Endothelial cell of umbilical vein (primary cell): Measurements from ENCODE around the gene SHROOM4. TPM values are rescaled to one million over a fixed set of nuclear protein-coding genes. Genes with fewer than 3 reads are reported as not detected.

Experiments used
- BruUV-seq: library from RNA; stranded (reverse); fragments of 400-500 nt; replicated peaks from 2 replicates; lab custom pipeline; 2021; lab: Mats Ljungman, UMichigan
- CTCF ChIA-PET: fragments of 300-600, 350-600 bp; sonication (Branson Sonifier 250); formaldehyde crosslinking; loops from one replicate; lab custom pipeline; 2021; ENCODE audit warnings: antibody characterized with exemption, inconsistent platforms; lab: Charles Lee
- POLR2A ChIA-PET: fragments of 300-600, 350-600 bp; sonication (Branson Sonifier 250); formaldehyde crosslinking; loops from one replicate; lab custom pipeline; 2021; ENCODE audit warnings: antibody characterized with exemption, inconsistent platforms; lab: Charles Lee
- DNase-seq: peaks from one replicate; pipeline ENCODE4 v3.0.0-alpha.2; 2011; ENCODE audit warnings: low read depth, low spot score
- FAIRE-seq: peaks from 2 replicates; lab custom pipeline; 2011; peaks lifted over from hg19 to GRCh38; lab: Jason Lieb, UNC
- H2AFZ ChIP-seq: 2 replicates; pipeline ENCODE4 v1.6.0; 2012; ENCODE audit warnings: low read depth, low read length, control low read depth, inconsistent platforms
- H3K27ac ChIP-seq: 2 replicates; pipeline ENCODE4 v1.5.1; 2011; ENCODE audit warnings: low read depth, mild to moderate bottlenecking, control low read depth, low read length, moderate library complexity; ENCODE audit not compliant: insufficient read depth
- H3K27me3 ChIP-seq, 2 experiments: 2 replicates each; pipeline versions ENCODE4 v1.6.0 to v1.6.1; 2011; ENCODE audit warnings: low read length in 2 of 2, mixed read lengths in 1 of 2; ENCODE audit not compliant: control insufficient read depth in 2 of 2, insufficient read depth in 2 of 2
- H3K36me3 ChIP-seq, 2 experiments: 2 replicates in 1 of 2; 3 replicates in 1 of 2; pipeline ENCODE4 v1.5.1; 2011; ENCODE audit warnings: low read length in 2 of 2, mild to moderate bottlenecking in 1 of 2, moderate library complexity in 1 of 2; ENCODE audit not compliant: control insufficient read depth in 2 of 2, insufficient read depth in 2 of 2; ENCODE audit errors: extremely low read depth in 1 of 2
- H3K4me1 ChIP-seq: 3 replicates; pipeline ENCODE4 v1.5.1; 2011; ENCODE audit warnings: mild to moderate bottlenecking, low read length; ENCODE audit not compliant: control insufficient read depth, insufficient read depth; ENCODE audit errors: extremely low read depth
- H3K4me2 ChIP-seq: 2 replicates; pipeline ENCODE4 v1.6.1; 2011; ENCODE audit warnings: low read length, control low read depth, mixed read lengths; ENCODE audit not compliant: insufficient read depth
- H3K4me3 ChIP-seq, 3 experiments: fragments of 200-600 bp in 1 of 3; sonication (generic), shearing (Covaris generic) in 1 of 3; replicated peaks in 1 of 3; 2 replicates each; pipeline ENCODE4 v1.5.1; 2011 to 2016; ENCODE audit warnings: control low read depth in 3 of 3, low read length in 3 of 3, mild to moderate bottlenecking in 2 of 3, inconsistent platforms in 1 of 3, low read depth in 1 of 3, moderate library complexity in 1 of 3; ENCODE audit not compliant: insufficient read depth in 1 of 3
- H3K79me2 ChIP-seq: 2 replicates; pipeline ENCODE4 v1.6.0; 2012; ENCODE audit warnings: low read length, inconsistent platforms; ENCODE audit not compliant: control insufficient read depth, insufficient read depth
- H3K9ac ChIP-seq: replicated peaks from 2 replicates; pipeline ENCODE3; 2011; ENCODE audit warnings: low read length, control low read depth; ENCODE audit not compliant: insufficient read depth; ENCODE audit errors: extremely low read depth
- H3K9me1 ChIP-seq: replicated peaks from 3 replicates; pipeline ENCODE4 v1.6.0; 2011; ENCODE audit warnings: mild to moderate bottlenecking, low read length; ENCODE audit not compliant: control insufficient read depth, insufficient read depth; ENCODE audit errors: extremely low read depth
- H3K9me3 ChIP-seq: replicated peaks from 2 replicates; pipeline ENCODE4 v1.5.1; 2012; ENCODE audit warnings: low read length, inconsistent platforms; ENCODE audit not compliant: control insufficient read depth, insufficient read depth
- H4K20me1 ChIP-seq: replicated peaks from 2 replicates; pipeline ENCODE3; 2011; ENCODE audit warnings: mild to moderate bottlenecking, low read length; ENCODE audit not compliant: control insufficient read depth, insufficient read depth; ENCODE audit errors: extremely low read depth
- CTCF ChIP-seq, 2 donors: IDR thresholded peaks; 1 replicate in 1 of 2; 2 replicates in 1 of 2; pipeline ENCODE4 v1.5.1; 2011; ENCODE audit warnings: low read length in 2 of 2, mild to moderate bottlenecking in 2 of 2, moderate library complexity in 2 of 2, control low read depth in 1 of 2, inconsistent platforms in 1 of 2, low read depth in 1 of 2; ENCODE audit not compliant: insufficient read depth in 1 of 2; ENCODE audit errors: extremely low read depth in 1 of 2
- EZH2 ChIP-seq: IDR thresholded peaks from 2 replicates; pipeline ENCODE4 v1.6.1; 2012; ENCODE audit warnings: borderline replicate concordance, low read depth, mild to moderate bottlenecking, moderate library complexity, low read length, inconsistent platforms; ENCODE audit not compliant: severe bottlenecking
- FOS ChIP-seq: IDR thresholded peaks from 2 replicates; pipeline ENCODE4 v1.6.1; 2011; ENCODE audit warnings: mild to moderate bottlenecking, low read length, moderate library complexity, borderline replicate concordance; ENCODE audit not compliant: insufficient read depth
- GATA2 ChIP-seq: IDR thresholded peaks from 2 replicates; pipeline ENCODE4 v1.7.0; 2011; ENCODE audit warnings: low read depth, mild to moderate bottlenecking, moderate library complexity, mixed read lengths, low read length; ENCODE audit not compliant: insufficient read length, insufficient read depth
- JUN ChIP-seq: IDR thresholded peaks from 2 replicates; pipeline ENCODE4 v1.6.1; 2011; ENCODE audit warnings: borderline replicate concordance, low read depth; ENCODE audit not compliant: insufficient read length, insufficient read depth
- MYC ChIP-seq: IDR thresholded peaks from one replicate; pipeline ENCODE4 v1.6.1; 2011; ENCODE audit warnings: mild to moderate bottlenecking, low read depth, low read length
- POLR2A ChIP-seq: IDR thresholded peaks from 2 replicates; pipeline ENCODE4 v1.6.1; 2012; ENCODE audit warnings: low read depth, mild to moderate bottlenecking, control low read depth, low read length
- POLR2AphosphoS5 ChIP-seq: IDR thresholded peaks from 2 replicates; pipeline ENCODE4 v1.6.1; 2012; ENCODE audit warnings: low read depth, mild to moderate bottlenecking, control low read depth, low read length, moderate library complexity; ENCODE audit not compliant: insufficient read depth
- dilution Hi-C: fragments of 300-500 bp; cut with MboI; formaldehyde crosslinking; loops from one replicate; pipeline ENCODE4 v1.15.0; 2019; ENCODE audit warnings: low sequenced_read_pairs; ENCODE audit not compliant: extremely low pct_ligation_motif_present
- intact Hi-C: fragments of 100-400 bp; cut with micrococcal nuclease; formaldehyde crosslinking; loops from one replicate; pipeline ENCODE4 v1.10.0; 2022
- polyA plus RNA-seq, 4 experiments: library from polyadenylated mRNA; depleted of rRNA in 3 of 4; stranded (reverse) in 3 of 4; unstranded in 1 of 4; fragments of >200 nt; gene quantifications; 2 replicates each; pipeline versions ENCODE4 v1.2.1 to v1.2.3, GENCODE V29; 2011 to 2012; ENCODE audit warnings: missing spikeins in 1 of 4
- total RNA-seq: library from RNA; stranded (reverse); gene quantifications from 2 replicates; pipeline ENCODE4 v1.2.3, GENCODE V29; 2021
- TF ChIP-seq, protein P1 (sequence below): IDR thresholded peaks from 2 replicates; pipeline ENCODE4 v1.6.1; 2011; ENCODE audit not compliant: insufficient read depth, insufficient read length

SHROOM4 gene
- total and polyA plus RNA-seq, 2 donors (not counting 3 experiments of a cell fraction or from before 2014, with no cell fraction given), result 29.7 to 57.5 TPM

DNA sequence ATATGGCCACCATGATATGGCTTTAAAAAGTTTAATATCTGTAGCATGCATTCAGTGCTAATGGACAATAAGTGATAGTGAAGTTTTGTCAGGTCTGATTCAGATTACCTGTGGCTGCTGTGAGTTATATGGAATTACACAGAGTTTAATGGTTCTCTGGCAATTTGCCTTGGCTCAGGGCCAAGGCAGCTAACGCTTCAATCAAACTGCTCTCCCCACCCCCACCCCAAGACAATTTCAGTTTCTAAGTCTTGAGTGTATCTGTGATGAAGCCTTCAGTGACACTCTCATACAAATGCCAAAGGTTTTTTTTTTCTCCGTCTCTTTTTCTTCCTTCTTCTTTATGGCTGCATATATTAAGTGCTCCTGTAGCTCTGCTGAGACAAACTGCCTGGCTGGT, 106.6 kb downstream of the SHROOM4 start:
- no peaks in the 10 kb centered on the region for H3K79me2 ChIP-seq
- no peak overlapping the region for H3K27ac ChIP-seq
- CTCF ChIA-PET, result interaction anchor here (1.7 kb wide), 1 partner anchor 16 kb away, joined by 7 read pairs; no protein-coding TSS in a partner anchor
- TF ChIP-seq EZH2 (no peak), JUN (no peak), POLR2AphosphoS5 (no peak), POLR2A (no peak), FOS (no peak), MYC (no peak), GATA2 (no peak), CTCF (IDR thresholded peaks at IDR 0.05; ENCODE audit: extremely low read depth in 1 of 2, insufficient read depth in 1 of 2, low read depth in 1 of 2, low read length in 2 of 2) (no peak)
- TF ChIP-seq, protein P1, sequence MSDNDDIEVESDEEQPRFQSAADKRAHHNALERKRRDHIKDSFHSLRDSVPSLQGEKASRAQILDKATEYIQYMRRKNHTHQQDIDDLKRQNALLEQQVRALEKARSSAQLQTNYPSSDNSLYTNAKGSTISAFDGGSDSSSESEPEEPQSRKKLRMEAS, result no peak
- H3K4me2 ChIP-seq, result no peak overlapping the region
- DNase-seq, result peak; percentile 21
- H3K9me3 ChIP-seq, result no peaks in the 10 kb centered on the region
- H3K9me1 ChIP-seq, result no peaks in the 10 kb centered on the region
- peak; percentile 4 for FAIRE-seq
- POLR2A ChIA-PET, result no interaction called here
- H3K36me3 ChIP-seq, result no peaks in the 10 kb centered on the region
- H2AFZ ChIP-seq, result no peak overlapping the region
- no peaks in the 10 kb centered on the region for H3K27me3 ChIP-seq
- dilution Hi-C loops (no loop called here), intact Hi-C loops (no loop called here)
- no TSS peak for BruUV-seq
- no peak overlapping the region for H3K4me3 ChIP-seq
- H3K9ac ChIP-seq, result no peak overlapping the region
- no peaks in the 10 kb centered on the region for H4K20me1 ChIP-seq
- H3K4me1 ChIP-seq, result peaks cover 16% of the 10 kb centered on the region
